Ishikawa (cell line): ENCODE measurements around the gene PKP1.

Experiments
- EP300 ChIP-seq: IDR thresholded peaks from 2 replicates; pipeline ENCODE4 v1.6.1; 2012; ENCODE audit warnings: borderline replicate concordance
- RAD21 ChIP-seq: IDR thresholded peaks from 2 replicates; pipeline ENCODE4 v1.6.1; 2012; ENCODE audit warnings: low read depth
- TF ChIP-seq, protein P1 (sequence below): IDR thresholded peaks from 2 replicates; pipeline ENCODE4 v1.6.1; 2012

DNA sequence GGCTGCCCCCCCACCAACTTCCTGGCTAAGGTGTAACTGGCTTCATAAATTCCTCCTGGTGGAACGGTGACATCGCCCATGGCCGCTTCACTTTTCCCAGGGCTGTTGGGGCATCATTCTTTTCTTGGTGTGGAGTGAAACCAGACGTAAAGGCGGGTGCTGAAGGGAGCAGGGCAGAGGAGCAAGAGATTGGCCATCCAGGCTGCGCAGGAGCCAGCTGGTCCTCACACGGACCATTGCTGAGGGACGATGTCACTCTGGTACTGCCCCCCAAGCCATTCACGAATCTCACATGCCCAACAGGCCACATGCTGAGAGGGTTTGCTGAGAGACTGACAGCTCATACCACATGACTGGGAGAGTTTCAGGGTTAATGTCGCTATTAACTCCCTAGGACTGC is 10.5 kb upstream of the PKP1 start:
- TF ChIP-seq, protein P1, sequence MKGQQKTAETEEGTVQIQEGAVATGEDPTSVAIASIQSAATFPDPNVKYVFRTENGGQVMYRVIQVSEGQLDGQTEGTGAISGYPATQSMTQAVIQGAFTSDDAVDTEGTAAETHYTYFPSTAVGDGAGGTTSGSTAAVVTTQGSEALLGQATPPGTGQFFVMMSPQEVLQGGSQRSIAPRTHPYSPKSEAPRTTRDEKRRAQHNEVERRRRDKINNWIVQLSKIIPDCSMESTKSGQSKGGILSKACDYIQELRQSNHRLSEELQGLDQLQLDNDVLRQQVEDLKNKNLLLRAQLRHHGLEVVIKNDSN: peak; percentile 64
- TF ChIP-seq EP300: peak; percentile 38; the same call in 1 of the 2 replicates
- no peak for TF ChIP-seq RAD21
